GM19452 (cell line): ENCODE measurements around the gene SHH.
"Not testable (repeated sequence)": the region's sequence is repeated elsewhere in the genome, so short reads cannot be mapped to it uniquely, and the experiment has no call there.

Experiments used
- ATAC-seq: cut with Tn5 transposase; IDR thresholded peaks from one replicate; pipeline ENCODE4 v1.9.1; 2021; ENCODE audit not compliant: unreplicated experiment

The SHH gene

DNA sequence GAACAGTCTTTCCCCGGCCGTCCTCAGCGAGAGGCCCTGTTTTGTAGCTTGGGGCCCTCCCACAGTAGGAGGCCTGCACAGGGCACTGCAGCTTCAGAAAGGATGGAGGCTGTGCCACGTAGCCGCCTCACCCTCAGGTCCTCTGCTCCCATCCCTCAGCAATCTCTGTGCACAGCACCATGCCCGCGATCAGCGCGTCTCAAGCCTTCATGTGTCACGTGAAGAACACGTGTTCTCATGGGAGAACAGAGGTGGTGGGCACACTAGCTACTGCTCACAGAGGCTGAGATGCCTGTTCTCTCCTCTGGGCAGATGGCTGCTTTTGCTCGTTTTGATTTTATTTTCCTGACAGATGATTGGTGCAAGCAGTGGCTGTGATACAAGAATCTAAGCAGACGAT is 8.5 kb upstream of the SHH start:
- ATAC-seq = no peak

GRCh38 chr7:155820246-155820645 is 8.0 kb upstream of the SHH start:
- ATAC-seq = no peak

GRCh38 chr7:155819186-155819585 is 6.9 kb upstream of the SHH start:
- no peak for ATAC-seq

DNA sequence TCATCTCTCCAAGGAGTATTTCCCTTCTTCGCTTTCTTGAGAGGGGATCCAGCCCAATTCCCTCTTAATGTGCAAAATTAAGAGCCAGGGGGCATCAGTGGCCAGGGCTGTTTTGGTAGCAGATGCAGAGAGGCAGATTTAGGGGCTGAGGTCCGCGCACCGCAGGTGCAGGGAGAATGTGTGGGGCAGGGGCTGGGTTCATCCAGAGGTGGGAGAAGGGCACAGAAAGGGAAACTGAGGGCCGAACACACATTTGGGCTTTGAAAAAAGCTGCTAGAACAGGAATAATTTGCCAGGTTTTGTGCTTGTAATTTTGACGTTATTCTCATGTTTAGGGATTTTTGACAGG is 6.5 kb upstream of the SHH start:
- ATAC-seq = no peak

DNA sequence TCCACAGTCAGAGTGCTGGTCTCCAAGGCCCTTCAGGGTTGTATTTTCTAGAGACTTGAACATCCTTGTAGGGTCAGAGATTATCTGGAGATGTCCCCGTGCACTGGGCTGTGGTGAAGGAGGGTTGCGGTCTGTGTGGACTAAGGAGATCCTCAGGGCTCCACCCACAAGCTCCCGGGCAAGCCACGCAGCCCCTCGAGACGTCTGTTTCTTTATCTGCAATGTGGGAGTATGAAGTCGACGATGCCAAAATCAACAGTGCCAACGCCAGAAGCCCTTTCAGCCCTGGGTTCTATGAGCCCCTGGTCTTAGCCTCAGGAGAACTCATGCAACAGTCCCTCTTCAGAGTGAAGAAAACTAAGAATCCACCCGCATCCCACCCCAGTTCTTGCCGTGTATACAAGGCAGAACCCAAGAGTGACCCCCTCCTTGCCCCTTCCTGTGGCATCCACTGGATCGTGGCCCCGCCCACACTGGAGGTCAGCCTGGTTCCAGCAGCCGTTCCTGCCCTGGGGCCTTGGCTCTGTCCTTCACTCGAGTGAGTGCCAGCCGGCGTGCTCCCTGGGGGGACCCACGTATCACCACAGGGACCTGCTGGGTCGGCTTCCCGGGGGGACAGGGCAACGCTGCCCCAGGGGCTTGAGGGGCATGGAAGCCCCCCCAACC is 6.0 kb upstream of the SHH start:
- no peak for ATAC-seq

- ATAC-seq = not testable (repeated sequence)
Observed at GRCh38 chr7:155817515-155817914, 5.3 kb upstream of the SHH start.

- no peak for ATAC-seq
Observed at GRCh38 chr7:155816996-155817395, 4.7 kb upstream of the SHH start.

- ATAC-seq = no peak
Observed at GRCh38 chr7:155816192-155816508, 3.9 kb upstream of the SHH start.

GRCh38 chr7:155815332-155816191 is 3.3 kb upstream of the SHH start:
- no peak for ATAC-seq

DNA sequence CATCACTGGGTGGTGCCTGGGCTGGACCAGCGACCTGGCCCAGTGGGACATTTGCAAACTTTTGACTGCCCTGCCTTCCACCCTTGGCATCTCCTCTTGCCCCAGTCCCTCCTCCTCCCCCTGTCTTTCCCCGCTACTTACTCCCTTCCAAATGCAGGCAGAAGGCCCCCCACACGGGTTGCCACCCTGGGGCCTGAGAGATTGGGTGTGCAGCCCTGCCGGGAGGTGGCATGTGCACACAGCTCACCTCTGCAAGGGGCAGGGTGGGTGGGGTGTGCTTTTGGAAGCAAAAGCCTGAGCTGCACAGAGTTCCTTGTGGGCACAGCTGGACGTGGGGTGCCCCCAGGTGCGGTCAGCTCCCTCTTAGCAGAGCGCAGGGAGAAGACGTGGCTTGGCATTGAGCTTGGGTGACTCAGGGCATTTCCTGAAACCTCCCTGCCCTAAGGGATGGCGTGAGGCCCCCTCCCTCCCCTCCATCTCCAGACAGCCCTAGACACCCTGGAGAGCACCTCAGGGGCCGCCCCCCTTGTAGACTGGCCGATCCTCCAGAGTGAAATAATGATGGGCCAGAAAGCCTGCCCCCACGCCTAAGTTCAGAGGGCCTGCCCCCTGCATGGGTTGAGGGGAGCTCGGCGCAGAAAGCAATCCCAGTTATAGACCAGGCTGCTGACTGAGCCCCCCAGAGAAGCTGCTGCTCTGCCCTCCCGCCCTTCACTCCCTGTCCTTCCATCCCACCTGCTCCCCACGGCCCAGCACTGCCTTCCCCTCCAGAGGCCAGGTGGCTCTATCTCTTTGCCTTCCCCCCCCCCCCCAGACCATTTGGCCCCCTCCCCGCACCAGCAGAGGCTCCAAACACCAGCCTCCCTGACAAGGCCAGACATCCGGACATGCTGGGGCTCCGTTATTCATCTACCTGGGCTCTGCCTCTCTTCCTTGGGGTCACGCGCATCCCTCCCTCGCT is 2.3 kb upstream of the SHH start:
- no peak for ATAC-seq

DNA sequence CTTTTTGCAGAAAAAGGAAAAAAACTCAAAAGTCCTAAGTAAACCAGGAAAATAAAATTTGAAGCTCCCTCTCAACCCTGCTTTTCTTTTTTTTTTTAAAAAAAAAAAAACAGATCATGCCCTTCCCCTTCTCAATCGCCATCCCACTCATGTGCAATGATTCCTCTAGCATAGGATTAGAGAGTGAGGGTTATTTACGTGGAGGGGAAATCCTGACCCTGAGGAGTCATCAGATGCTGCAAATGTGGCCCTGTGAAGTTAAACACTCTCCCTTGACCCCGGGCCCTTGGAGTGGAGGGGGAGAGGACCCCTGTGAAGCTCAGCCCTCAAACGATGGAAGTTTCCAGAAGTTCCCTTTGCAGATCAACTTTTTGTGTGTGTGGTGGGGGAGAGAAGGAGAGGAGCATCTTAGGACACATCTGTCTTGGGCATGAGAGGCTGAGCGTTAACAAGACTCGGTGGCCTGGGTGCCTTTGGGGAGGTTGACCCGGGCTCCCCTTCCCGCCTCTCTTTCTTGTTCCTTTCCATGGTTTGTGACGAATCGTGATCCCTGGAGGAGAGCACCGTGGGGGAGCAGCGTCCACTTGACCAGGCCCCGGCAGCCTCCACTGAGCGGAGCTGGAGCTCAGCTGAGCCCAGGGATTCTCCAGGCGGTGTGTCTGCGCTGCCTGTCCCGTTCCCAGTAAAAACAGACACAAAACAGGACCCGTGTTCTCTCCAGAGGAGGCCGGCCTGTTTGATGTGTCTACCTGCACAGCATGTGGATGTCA is 1.5 kb upstream of the SHH start:
- ATAC-seq = no peak

GRCh38 chr7:155813125-155813524 is 862 bp upstream of the SHH start:
- no peak for ATAC-seq

GRCh38 chr7:155811560-155811894 is 736 bp downstream of the SHH start:
- no peak for ATAC-seq

- ATAC-seq = no peak
Observed at GRCh38 chr7:155810770-155811559, 1.3 kb downstream of the SHH start.

DNA sequence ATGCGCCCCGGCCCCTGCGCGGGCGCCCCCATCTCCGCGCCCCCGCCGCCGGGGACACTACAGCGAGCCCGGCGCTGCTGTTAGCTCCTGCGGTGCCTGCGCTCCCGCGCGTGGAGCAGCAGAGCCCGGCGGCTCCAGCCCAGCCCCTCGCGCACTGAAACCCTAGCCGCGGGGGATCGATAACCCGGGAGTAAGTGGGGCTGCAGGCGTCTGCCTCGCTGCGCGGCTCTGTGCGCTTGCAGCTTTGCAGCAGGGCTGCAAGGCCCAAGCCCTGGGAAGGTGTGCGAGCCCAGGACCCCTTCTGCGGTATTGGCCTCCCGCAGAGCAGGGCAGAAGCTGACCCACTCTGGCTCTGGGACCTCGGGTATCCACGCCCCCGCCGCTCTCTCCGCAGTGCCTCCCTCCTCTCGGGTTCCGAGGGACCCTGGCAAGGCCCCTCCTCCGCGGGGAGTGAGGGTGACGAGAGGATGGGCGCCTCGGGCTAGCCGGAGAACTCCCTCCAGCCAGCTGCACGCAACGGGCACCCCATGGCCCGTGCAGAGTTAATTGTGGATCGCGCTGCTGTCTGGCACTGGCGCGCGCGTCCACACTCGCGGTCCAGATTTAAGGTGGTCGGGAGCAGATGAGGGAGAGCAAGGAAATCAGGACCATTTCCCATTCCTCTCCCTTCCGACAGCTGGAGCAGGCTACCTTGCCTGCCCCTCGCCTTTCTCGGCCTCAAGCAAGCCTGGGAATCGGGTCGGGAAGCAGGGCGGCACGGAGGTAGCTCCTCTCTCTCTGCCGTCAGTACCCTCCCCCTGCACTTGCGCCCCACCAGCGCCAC is 2.1 kb downstream of the SHH start:
- no peak for ATAC-seq

GRCh38 chr7:155809332-155809946 is 2.8 kb downstream of the SHH start:
- no peak for ATAC-seq

- ATAC-seq = no peak
Observed at GRCh38 chr7:155808549-155809331, 3.5 kb downstream of the SHH start.
